SK-N-SH treated with all-trans-retinoic acid at 6 μM for 48 hours (cell line): Measurements from ENCODE around the gene SOX10.

Experiments used
- ATAC-seq: fragments of 200-7000 bp; cut with Tn5 transposase; 3 replicates; pipeline ENCODE4 v1.9.1; 2020; ENCODE audit warnings: mild to moderate bottlenecking, moderate library complexity
- ARNTL ChIP-seq: fragments of 450-650 bp; formaldehyde crosslinking; IDR thresholded peaks from 2 replicates; pipeline ENCODE4 v1.5.0; 2020; ENCODE audit warnings: low read depth, mild to moderate bottlenecking, moderate library complexity, borderline replicate concordance
- BACH2 ChIP-seq: fragments of 250-450 bp; sonication (Bioruptor Pico); IDR thresholded peaks from 2 replicates; pipeline ENCODE4 v1.9.0; 2021; ENCODE audit warnings: mild to moderate bottlenecking, borderline replicate concordance
- CSDC2 ChIP-seq: fragments of 250-450 bp; sonication (Bioruptor Pico); IDR thresholded peaks from 2 replicates; pipeline ENCODE4 v1.5.0; 2020; ENCODE audit warnings: mild to moderate bottlenecking, moderate library complexity
- ESRRG ChIP-seq: fragments of 250-450 bp; sonication (Bioruptor Pico); IDR thresholded peaks from 2 replicates; pipeline ENCODE4 v1.6.1; 2021; ENCODE audit warnings: mild to moderate bottlenecking
- GLIS3 ChIP-seq: fragments of 250-450 bp; sonication (Bioruptor Pico); IDR thresholded peaks from 2 replicates; pipeline ENCODE4 v1.5.0; 2020; ENCODE audit warnings: mild to moderate bottlenecking, moderate library complexity
- ISL1 ChIP-seq: fragments of 250-450 bp; sonication (Bioruptor Pico); IDR thresholded peaks from 2 replicates; pipeline ENCODE4 v2.1.2; 2022; ENCODE audit warnings: mild to moderate bottlenecking, moderate library complexity
- OSR1 ChIP-seq: fragments of 250-450 bp; sonication (Bioruptor Pico); IDR thresholded peaks from 2 replicates; pipeline ENCODE4 v1.8.0; 2022; ENCODE audit warnings: moderate library complexity, mild to moderate bottlenecking, inconsistent platforms
- PPARA ChIP-seq: fragments of 250-450 bp; sonication (Bioruptor Pico); IDR thresholded peaks from 2 replicates; pipeline ENCODE4 v1.5.0; 2020; ENCODE audit warnings: mild to moderate bottlenecking, borderline replicate concordance
- RARB ChIP-seq: fragments of 250-450 bp; sonication (Bioruptor Pico); IDR thresholded peaks from 2 replicates; pipeline ENCODE4 v1.8.0; 2021; ENCODE audit warnings: mild to moderate bottlenecking, moderate library complexity
- SNAI2 ChIP-seq: fragments of 250-450 bp; sonication (Bioruptor Pico); IDR thresholded peaks from 2 replicates; pipeline ENCODE4 v1.5.0; 2020; ENCODE audit warnings: mild to moderate bottlenecking, moderate library complexity
- TCF4 ChIP-seq: fragments of 250-450 bp; sonication (Bioruptor Pico); IDR thresholded peaks from 2 replicates; pipeline ENCODE4 v1.8.0; 2021; ENCODE audit warnings: mild to moderate bottlenecking, moderate library complexity, borderline replicate concordance
- TOX ChIP-seq: fragments of 250-450 bp; sonication (Bioruptor Pico); IDR thresholded peaks from 2 replicates; pipeline ENCODE4 v1.8.0; 2021; ENCODE audit warnings: mild to moderate bottlenecking, moderate library complexity, borderline replicate concordance
- ZC3H10 ChIP-seq: fragments of 250-450 bp; sonication (Bioruptor Pico); IDR thresholded peaks from 2 replicates; pipeline ENCODE4 v1.5.1; 2021; ENCODE audit warnings: mild to moderate bottlenecking, moderate library complexity
- ZFP3 ChIP-seq: fragments of 250-450 bp; sonication (Bioruptor Pico); IDR thresholded peaks from 2 replicates; pipeline ENCODE4 v1.5.0; 2020; ENCODE audit warnings: mild to moderate bottlenecking, moderate library complexity
- ZNF565 ChIP-seq: fragments of 450-650 bp; formaldehyde crosslinking; conservative IDR thresholded peaks from 2 replicates; pipeline ENCODE4 v1.5.0; 2020; ENCODE audit warnings: low read depth, mild to moderate bottlenecking, moderate library complexity
- ZNF70 ChIP-seq: fragments of 450-650 bp; formaldehyde crosslinking; IDR thresholded peaks from 2 replicates; pipeline ENCODE4 v1.5.0; 2020; ENCODE audit warnings: mild to moderate bottlenecking, moderate library complexity
- ZNF8 ChIP-seq: fragments of 450-650 bp; formaldehyde crosslinking; IDR thresholded peaks from 2 replicates; pipeline ENCODE4 v1.5.0; 2020; ENCODE audit warnings: mild to moderate bottlenecking, moderate library complexity
- TF ChIP-seq, protein P1 (sequence below): fragments of 250-450 bp; sonication (Bioruptor Pico); IDR thresholded peaks from 2 replicates; pipeline ENCODE4 v1.5.0; 2020; ENCODE audit warnings: mild to moderate bottlenecking, moderate library complexity
- TF ChIP-seq, protein P2 (sequence below): fragments of 250-450 bp; sonication (Bioruptor Pico); IDR thresholded peaks from 2 replicates; pipeline ENCODE4 v1.8.0; 2020; ENCODE audit warnings: mild to moderate bottlenecking, moderate library complexity, borderline replicate concordance
- TF ChIP-seq, protein P3 (sequence below): fragments of 250-450 bp; sonication (Bioruptor Pico); IDR thresholded peaks from 2 replicates; pipeline ENCODE4 v1.5.1; 2021; ENCODE audit warnings: mild to moderate bottlenecking, moderate library complexity
- TF ChIP-seq, protein P4 (sequence below): fragments of 250-450 bp; sonication (Bioruptor Pico); IDR thresholded peaks from 2 replicates; pipeline ENCODE4 v1.8.0; 2021; ENCODE audit warnings: low read depth, mild to moderate bottlenecking, moderate library complexity, borderline replicate concordance

SOX10 gene

DNA sequence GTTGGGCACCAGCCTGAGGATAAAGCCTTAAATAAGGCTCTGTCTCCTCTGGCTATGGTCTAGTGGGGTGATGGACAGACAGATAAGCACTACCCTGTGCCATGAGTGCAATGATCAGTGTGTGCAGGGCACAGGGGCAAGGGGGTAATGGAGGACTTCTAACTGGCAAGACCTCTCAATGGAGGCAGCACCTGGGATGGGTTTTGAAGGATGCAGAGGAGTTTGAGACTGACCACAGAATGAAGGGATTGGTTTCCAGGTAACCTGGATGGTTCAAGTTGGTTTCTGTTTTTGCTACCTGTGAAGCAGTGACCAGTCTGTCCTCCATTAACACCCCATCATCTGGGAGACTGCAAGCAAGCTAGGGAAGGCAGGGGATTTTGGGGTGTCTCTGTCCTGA is 45.0 kb upstream of the SOX10 start:
- TF ChIP-seq ZFP3: peak; percentile 83
- no peak for TF ChIP-seq ARNTL
- no peak for ATAC-seq

DNA sequence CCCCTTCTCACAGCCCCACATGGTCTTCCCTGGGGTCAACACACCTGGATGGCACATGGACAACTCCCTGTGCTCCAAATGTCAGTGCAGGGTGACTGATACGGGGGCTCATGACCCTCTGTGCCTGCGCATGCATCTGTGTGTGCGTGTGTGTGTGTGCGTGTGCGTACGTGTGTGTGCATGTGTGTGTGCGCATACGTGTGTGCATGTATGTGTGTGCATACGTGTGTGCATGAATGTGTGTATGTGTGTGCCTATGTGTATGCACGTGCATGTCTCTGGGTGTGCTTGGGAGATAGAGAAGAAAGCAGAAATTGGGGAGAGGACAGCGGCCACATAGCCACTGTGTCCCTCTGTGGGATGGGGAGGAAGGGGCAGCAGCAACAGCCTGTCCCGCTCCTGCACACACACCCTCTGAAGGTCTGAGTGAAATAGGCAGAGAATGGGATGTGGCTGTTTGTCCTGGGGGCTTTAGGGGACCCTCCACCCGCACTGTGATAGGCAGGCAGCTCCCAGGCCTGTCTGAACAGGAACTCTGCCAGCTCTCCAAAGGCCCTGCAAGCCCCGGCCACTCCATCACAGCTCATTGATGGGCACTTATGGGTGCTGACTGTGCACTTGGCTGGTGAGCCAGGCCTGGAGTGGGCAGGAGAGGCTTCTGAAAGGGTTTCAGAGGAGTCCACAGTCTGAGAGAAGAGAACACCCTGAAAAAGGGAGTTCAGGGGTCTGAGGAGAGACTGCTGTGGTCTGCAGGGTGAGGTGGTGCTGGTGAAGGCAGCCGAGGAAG is 44.2 kb upstream of the SOX10 start:
- no peak for ATAC-seq
- TF ChIP-seq RARB (CRISPR knock-in tag) (no peak), ZNF565 (CRISPR knock-in tag) (no peak), TCF4 (no peak)
- TF ChIP-seq, protein P1, sequence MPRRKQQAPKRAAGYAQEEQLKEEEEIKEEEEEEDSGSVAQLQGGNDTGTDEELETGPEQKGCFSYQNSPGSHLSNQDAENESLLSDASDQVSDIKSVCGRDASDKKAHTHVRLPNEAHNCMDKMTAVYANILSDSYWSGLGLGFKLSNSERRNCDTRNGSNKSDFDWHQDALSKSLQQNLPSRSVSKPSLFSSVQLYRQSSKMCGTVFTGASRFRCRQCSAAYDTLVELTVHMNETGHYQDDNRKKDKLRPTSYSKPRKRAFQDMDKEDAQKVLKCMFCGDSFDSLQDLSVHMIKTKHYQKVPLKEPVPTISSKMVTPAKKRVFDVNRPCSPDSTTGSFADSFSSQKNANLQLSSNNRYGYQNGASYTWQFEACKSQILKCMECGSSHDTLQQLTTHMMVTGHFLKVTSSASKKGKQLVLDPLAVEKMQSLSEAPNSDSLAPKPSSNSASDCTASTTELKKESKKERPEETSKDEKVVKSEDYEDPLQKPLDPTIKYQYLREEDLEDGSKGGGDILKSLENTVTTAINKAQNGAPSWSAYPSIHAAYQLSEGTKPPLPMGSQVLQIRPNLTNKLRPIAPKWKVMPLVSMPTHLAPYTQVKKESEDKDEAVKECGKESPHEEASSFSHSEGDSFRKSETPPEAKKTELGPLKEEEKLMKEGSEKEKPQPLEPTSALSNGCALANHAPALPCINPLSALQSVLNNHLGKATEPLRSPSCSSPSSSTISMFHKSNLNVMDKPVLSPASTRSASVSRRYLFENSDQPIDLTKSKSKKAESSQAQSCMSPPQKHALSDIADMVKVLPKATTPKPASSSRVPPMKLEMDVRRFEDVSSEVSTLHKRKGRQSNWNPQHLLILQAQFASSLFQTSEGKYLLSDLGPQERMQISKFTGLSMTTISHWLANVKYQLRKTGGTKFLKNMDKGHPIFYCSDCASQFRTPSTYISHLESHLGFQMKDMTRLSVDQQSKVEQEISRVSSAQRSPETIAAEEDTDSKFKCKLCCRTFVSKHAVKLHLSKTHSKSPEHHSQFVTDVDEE (CRISPR knock-in tag): no peak

DNA sequence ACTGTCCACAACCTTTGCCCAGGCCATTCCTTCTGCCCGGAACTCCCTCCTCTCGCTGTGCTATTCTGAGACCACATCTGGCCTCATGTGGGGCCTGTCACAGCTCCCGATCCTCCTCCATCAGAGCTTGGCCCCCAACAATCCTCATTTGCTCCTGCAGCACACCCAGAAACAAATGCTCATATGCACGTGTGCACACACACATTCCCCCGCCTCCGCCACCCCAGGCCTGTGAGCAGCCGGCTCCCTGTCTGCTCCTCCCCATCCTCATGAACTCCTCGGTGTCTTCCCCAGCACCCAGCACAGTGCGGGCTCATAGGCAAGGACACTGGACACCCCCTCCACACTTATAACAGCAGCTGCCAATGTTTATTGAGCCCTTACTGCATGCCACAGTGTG is 43.1 kb upstream of the SOX10 start:
- no peak for ATAC-seq
- TF ChIP-seq BACH2 (no peak), TOX (CRISPR knock-in tag) (no peak), SNAI2 (CRISPR knock-in tag) (no peak), TCF4 (no peak), ZNF70 (no peak)
- TF ChIP-seq, protein P2, sequence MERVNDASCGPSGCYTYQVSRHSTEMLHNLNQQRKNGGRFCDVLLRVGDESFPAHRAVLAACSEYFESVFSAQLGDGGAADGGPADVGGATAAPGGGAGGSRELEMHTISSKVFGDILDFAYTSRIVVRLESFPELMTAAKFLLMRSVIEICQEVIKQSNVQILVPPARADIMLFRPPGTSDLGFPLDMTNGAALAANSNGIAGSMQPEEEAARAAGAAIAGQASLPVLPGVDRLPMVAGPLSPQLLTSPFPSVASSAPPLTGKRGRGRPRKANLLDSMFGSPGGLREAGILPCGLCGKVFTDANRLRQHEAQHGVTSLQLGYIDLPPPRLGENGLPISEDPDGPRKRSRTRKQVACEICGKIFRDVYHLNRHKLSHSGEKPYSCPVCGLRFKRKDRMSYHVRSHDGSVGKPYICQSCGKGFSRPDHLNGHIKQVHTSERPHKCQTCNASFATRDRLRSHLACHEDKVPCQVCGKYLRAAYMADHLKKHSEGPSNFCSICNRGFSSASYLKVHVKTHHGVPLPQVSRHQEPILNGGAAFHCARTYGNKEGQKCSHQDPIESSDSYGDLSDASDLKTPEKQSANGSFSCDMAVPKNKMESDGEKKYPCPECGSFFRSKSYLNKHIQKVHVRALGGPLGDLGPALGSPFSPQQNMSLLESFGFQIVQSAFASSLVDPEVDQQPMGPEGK (CRISPR knock-in tag): no peak

DNA sequence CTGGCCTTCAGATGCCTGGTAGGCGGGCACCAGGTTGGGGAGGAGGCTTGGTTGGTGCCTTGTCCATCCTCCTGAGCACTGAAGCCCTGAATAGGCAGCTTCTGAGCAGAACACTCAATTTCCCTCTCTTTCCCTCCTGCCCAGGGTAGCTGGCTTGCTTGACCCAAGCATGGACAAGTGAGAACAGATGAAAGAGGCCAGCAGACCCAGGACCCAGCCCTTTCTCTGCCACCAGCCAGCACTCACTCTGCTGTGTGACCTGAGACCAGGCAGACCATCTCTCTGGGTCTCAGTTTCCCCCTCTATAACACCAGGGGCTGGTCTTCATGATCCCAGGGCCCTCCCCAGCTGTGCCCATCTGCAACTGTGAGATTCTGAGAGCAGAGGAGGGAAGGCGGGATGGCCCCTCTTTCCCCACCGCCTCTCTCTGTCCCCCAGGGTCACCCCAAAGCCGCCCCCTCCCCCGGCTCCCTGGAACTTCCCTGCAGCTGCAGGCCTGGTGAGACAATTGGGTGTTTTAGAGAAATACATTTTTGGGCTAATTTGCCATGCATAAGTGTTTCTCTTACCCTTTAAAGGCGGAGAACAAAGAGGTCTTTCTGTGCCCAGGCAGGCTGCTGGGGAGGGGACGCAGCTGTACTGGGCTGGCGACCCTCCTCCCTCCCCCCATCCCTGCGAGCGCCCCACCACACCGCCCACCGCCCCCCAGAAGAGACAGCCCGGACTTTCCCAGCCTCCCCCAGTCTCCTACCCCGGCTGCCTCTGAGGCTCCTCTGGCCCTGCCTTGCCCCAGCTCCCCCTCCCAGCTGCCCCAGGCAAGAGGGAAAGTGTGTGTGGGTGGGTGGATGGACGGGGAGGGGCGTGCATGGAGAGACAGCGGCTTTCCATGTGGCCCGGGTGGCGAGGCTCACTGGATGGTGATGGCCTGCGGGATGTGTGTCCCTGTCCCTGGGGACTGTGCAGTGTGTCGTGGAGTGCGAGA is 42.1 kb upstream of the SOX10 start:
- no peak for ATAC-seq
- TF ChIP-seq ISL1 (no peak), ZNF70 (no peak), ZC3H10 (CRISPR knock-in tag) (no peak), ESRRG (CRISPR knock-in tag) (no peak), BACH2 (no peak), ZNF8 (CRISPR knock-in tag) (no peak), ZFP3 (no peak)
- TF ChIP-seq, protein P3, sequence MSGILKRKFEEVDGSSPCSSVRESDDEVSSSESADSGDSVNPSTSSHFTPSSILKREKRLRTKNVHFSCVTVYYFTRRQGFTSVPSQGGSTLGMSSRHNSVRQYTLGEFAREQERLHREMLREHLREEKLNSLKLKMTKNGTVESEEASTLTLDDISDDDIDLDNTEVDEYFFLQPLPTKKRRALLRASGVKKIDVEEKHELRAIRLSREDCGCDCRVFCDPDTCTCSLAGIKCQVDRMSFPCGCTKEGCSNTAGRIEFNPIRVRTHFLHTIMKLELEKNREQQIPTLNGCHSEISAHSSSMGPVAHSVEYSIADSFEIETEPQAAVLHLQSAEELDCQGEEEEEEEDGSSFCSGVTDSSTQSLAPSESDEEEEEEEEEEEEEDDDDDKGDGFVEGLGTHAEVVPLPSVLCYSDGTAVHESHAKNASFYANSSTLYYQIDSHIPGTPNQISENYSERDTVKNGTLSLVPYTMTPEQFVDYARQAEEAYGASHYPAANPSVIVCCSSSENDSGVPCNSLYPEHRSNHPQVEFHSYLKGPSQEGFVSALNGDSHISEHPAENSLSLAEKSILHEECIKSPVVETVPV (CRISPR knock-in tag): no peak
- TF ChIP-seq, protein P2 (CRISPR knock-in tag): no peak

DNA sequence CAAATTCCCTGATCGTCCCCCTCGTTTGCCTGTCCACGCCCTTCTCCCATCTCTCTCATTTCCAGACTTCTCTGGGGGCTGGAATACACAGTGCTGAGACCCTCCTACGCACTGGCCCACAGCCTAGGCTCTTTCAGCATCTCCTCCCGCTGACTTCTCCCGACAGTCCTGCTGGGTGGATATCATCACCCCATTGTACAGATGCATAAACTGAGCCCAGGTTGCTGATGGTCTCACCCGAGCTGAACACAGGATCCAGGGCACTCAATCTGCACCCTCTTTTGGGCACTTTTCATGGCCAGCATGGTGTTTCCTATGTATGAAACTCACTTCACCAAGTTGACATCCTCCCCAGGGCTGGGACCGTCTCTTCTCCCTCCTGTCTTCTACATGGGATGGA is 41.2 kb upstream of the SOX10 start:
- no peak for ATAC-seq
- TF ChIP-seq PPARA (no peak), RARB (CRISPR knock-in tag) (no peak), ESRRG (CRISPR knock-in tag) (no peak), OSR1 (CRISPR knock-in tag) (no peak), ISL1 (no peak), ZC3H10 (CRISPR knock-in tag) (no peak), ZNF565 (CRISPR knock-in tag) (no peak), CSDC2 (no peak), GLIS3 (CRISPR knock-in tag) (no peak)
- TF ChIP-seq, protein P4, sequence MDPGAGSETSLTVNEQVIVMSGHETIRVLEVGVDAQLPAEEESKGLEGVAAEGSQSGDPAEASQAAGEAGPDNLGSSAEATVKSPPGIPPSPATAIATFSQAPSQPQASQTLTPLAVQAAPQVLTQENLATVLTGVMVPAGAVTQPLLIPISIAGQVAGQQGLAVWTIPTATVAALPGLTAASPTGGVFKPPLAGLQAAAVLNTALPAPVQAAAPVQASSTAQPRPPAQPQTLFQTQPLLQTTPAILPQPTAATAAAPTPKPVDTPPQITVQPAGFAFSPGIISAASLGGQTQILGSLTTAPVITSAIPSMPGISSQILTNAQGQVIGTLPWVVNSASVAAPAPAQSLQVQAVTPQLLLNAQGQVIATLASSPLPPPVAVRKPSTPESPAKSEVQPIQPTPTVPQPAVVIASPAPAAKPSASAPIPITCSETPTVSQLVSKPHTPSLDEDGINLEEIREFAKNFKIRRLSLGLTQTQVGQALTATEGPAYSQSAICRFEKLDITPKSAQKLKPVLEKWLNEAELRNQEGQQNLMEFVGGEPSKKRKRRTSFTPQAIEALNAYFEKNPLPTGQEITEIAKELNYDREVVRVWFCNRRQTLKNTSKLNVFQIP: no peak
- TF ChIP-seq, protein P2 (CRISPR knock-in tag): no peak
